OCI-LY1 (cell line): Measurements from ENCODE around the gene DOCK2.

Experiments
- H2AFZ ChIP-seq: fragments of 200-600 bp; sonication (generic), shearing (Covaris generic); 2 replicates; pipeline ENCODE4 v1.6.0; 2014; ENCODE audit warnings: antibody characterized with exemption, mild to moderate bottlenecking, low read length
- H3F3A ChIP-seq: fragments of 200-600 bp; sonication (generic), shearing (Covaris generic); 2 replicates; pipeline ENCODE4 v1.6.0; 2014; ENCODE audit warnings: mild to moderate bottlenecking, antibody characterized with exemption, low read length, moderate library complexity; ENCODE audit not compliant: insufficient read depth
- H3K27ac ChIP-seq: fragments of 200-600 bp; sonication (generic); 2 replicates; pipeline ENCODE4 v1.5.1; 2014; ENCODE audit warnings: low read length, mixed run types, mild to moderate bottlenecking, low read depth; ENCODE audit not compliant: poor library complexity, severe bottlenecking
- H3K27me3 ChIP-seq: fragments of 200-600 bp; sonication (generic); 2 replicates; pipeline ENCODE4 v1.6.0; 2014; ENCODE audit warnings: antibody characterized with exemption, mild to moderate bottlenecking, low read length, moderate library complexity; ENCODE audit not compliant: insufficient read depth
- H3K36me3 ChIP-seq: fragments of 200-600 bp; sonication (generic); 2 replicates; pipeline ENCODE4 v1.6.1; 2014; ENCODE audit warnings: mild to moderate bottlenecking, antibody characterized with exemption, low read length, moderate library complexity, mixed read lengths; ENCODE audit not compliant: insufficient read depth
- H3K4me1 ChIP-seq: fragments of 200-600 bp; sonication (generic); 2 replicates; pipeline ENCODE4 v1.5.1; 2014; ENCODE audit warnings: mild to moderate bottlenecking, low read length, moderate library complexity; ENCODE audit not compliant: insufficient read depth, severe bottlenecking
- H3K4me2 ChIP-seq: fragments of 200-600 bp; sonication (generic), shearing (Covaris generic); 2 replicates; pipeline ENCODE4 v1.6.1; 2014; ENCODE audit warnings: low read length
- H3K4me3 ChIP-seq: fragments of 200-600 bp; sonication (generic); 2 replicates; pipeline ENCODE4 v1.5.1; 2014; ENCODE audit warnings: low read length, low read depth, mild to moderate bottlenecking, mixed read lengths; ENCODE audit not compliant: poor library complexity, severe bottlenecking
- H3K79me2 ChIP-seq: fragments of 200-600 bp; shearing (Covaris generic); 2 replicates; pipeline ENCODE4 v1.6.1; 2016; ENCODE audit warnings: mixed run types, low read length, mixed read lengths; ENCODE audit not compliant: insufficient read depth
- H3K9ac ChIP-seq: fragments of 200-600 bp; sonication (generic), shearing (Covaris generic); 2 replicates; pipeline ENCODE4 v1.6.1; 2014; ENCODE audit warnings: mild to moderate bottlenecking, low read length, mixed read lengths
- H3K9me2 ChIP-seq: fragments of 200-600 bp; sonication (generic), shearing (Covaris generic); 2 replicates; pipeline ENCODE4 v1.6.1; 2014; ENCODE audit warnings: low read depth, mild to moderate bottlenecking, low read length, mixed read lengths
- H3K9me3 ChIP-seq: fragments of 200-600 bp; shearing (Covaris generic); 2 replicates; pipeline ENCODE4 v1.6.1; 2014; ENCODE audit warnings: low read length, mixed read lengths
- H4K20me1 ChIP-seq: fragments of 200-600 bp; sonication (generic), shearing (Covaris generic); 2 replicates; pipeline ENCODE4 v1.6.0; 2016; ENCODE audit warnings: mild to moderate bottlenecking, low read length; ENCODE audit not compliant: insufficient read depth
- EZH2 ChIP-seq: fragments of 200-600 bp; sonication (generic), shearing (Covaris generic); IDR thresholded peaks from 2 replicates; pipeline ENCODE4 v1.8.0; 2017; ENCODE audit warnings: borderline replicate concordance, mixed run types, mild to moderate bottlenecking, antibody characterized with exemption, low read length, moderate library complexity, mixed read lengths
- TF ChIP-seq, protein P1 (sequence below): fragments of 200-600 bp; sonication (generic), shearing (Covaris generic); IDR thresholded peaks from 2 replicates; pipeline ENCODE4 v1.5.1; 2017; ENCODE audit warnings: mild to moderate bottlenecking, antibody characterized with exemption, low read length, moderate library complexity, mixed read lengths

Gene DOCK2

DNA sequence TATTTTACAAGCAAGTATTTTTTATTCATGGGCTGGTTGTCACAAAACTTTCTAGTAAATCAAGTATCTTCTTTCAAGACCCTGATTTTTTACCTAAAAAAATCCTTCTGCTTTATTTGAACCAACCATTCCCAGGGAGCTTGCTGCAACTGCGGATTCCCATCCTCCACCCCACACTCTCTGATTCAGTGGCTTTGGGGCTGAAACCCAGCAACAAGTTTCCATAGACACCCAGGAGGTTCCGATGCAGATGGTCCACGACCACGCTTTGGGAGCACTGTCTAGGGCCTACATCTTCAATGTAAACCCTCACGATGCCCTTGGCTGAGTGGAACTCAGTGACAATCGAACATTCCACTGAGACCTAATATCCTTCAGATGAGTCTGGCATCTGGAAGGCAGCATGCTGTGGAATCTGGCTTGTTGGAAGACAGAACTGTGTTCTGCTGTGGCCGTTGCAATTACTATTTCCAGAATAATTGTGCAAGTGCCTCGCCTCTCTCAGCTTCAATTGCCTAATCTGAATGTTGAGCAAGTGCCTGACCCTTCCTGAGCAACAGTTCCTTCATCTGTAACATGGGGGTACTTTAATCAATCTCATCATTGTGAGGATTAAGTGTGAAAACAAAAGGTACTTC lies 238.1 kb downstream of the DOCK2 start:
- Histone ChIP-seq H3F3A (no peaks in the 10 kb centered on the region), H3K79me2 (no peaks in the 10 kb centered on the region), H3K4me1 (no peaks in the 10 kb centered on the region), H3K4me2 (no peak overlapping the region), H3K4me3 (no peak overlapping the region), H3K36me3 (0 out of 2 replicates have a peak, but pooled peaks cover 12% of the 10 kb centered on the region), H2AFZ (no peak overlapping the region), H4K20me1 (no peaks in the 10 kb centered on the region), H3K9ac (no peak overlapping the region), H3K9me2 (no peaks in the 10 kb centered on the region), H3K27ac (no peak overlapping the region), H3K9me3 (no peaks in the 10 kb centered on the region), H3K27me3 (no peaks in the 10 kb centered on the region)
- no peak for TF ChIP-seq EZH2
- TF ChIP-seq, protein P1, sequence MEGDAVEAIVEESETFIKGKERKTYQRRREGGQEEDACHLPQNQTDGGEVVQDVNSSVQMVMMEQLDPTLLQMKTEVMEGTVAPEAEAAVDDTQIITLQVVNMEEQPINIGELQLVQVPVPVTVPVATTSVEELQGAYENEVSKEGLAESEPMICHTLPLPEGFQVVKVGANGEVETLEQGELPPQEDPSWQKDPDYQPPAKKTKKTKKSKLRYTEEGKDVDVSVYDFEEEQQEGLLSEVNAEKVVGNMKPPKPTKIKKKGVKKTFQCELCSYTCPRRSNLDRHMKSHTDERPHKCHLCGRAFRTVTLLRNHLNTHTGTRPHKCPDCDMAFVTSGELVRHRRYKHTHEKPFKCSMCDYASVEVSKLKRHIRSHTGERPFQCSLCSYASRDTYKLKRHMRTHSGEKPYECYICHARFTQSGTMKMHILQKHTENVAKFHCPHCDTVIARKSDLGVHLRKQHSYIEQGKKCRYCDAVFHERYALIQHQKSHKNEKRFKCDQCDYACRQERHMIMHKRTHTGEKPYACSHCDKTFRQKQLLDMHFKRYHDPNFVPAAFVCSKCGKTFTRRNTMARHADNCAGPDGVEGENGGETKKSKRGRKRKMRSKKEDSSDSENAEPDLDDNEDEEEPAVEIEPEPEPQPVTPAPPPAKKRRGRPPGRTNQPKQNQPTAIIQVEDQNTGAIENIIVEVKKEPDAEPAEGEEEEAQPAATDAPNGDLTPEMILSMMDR: no peak

DNA sequence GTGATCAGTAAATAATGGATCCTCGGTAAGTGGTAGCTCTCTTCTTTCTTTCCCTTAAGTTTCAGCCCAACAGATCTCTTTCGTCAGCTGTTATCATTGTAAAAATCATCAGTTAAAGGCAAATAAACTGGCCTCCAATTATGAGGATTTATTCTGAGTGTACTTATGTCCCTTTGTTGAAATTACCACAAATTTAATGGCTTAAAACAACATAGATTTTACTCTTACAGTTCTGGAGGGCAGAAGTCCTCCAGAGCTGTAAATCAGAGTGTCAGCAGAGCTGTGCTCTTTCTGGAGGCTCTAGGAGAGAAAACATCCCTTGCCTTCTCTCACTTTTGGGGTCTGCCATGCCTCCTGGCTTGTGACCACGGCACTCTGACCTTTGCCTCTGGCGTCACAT lies 238.7 kb downstream of the DOCK2 start:
- Histone ChIP-seq H3K9ac (no peak overlapping the region), H3K79me2 (no peaks in the 10 kb centered on the region), H3K4me3 (no peak overlapping the region), H3K4me1 (no peaks in the 10 kb centered on the region), H3K4me2 (no peak overlapping the region), H3K9me2 (no peaks in the 10 kb centered on the region), H3K27ac (no peak overlapping the region), H3K36me3 (0 out of 2 replicates have a peak, but pooled peaks cover 12% of the 10 kb centered on the region), H3F3A (no peaks in the 10 kb centered on the region), H3K27me3 (no peaks in the 10 kb centered on the region), H2AFZ (no peak overlapping the region), H3K9me3 (no peaks in the 10 kb centered on the region), H4K20me1 (no peaks in the 10 kb centered on the region)
- TF ChIP-seq, protein P1: no peak
- TF ChIP-seq EZH2: no peak

DNA sequence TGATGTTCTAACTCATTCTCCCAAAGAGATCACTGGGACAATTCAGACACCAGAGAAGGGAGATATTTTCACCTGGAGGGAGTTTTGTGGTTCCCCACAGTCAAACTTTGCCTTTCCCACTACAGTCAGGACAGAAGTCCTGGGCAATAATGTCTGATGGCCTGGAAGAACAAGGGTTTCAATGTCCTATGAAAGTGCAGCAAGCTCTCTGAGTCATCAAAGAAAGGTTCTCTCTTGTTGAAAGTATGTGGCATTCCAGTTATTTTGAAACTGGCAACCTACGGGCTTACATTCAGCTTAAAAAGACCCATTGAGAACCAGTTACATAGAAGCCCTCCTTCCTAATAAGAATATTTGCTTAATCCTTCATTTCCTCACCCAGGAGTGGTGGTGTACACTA lies 239.3 kb downstream of the DOCK2 start:
- no peak overlapping the region for H3K4me2 ChIP-seq
- no peaks in the 10 kb centered on the region for H3K27me3 ChIP-seq
- no peaks in the 10 kb centered on the region for H3K4me1 ChIP-seq
- H3K79me2 ChIP-seq: no peaks in the 10 kb centered on the region
- H3K9me2 ChIP-seq: no peaks in the 10 kb centered on the region
- no peak overlapping the region for H3K9ac ChIP-seq
- no peak overlapping the region for H2AFZ ChIP-seq
- H3K9me3 ChIP-seq: no peaks in the 10 kb centered on the region
- TF ChIP-seq, protein P1: no peak
- TF ChIP-seq EZH2: no peak
- no peaks in the 10 kb centered on the region for H3F3A ChIP-seq
- H3K36me3 ChIP-seq: 0 out of 2 replicates have a peak, but pooled peaks cover 12% of the 10 kb centered on the region
- no peak overlapping the region for H3K27ac ChIP-seq
- H4K20me1 ChIP-seq: no peaks in the 10 kb centered on the region
- H3K4me3 ChIP-seq: no peak overlapping the region
